HCT116 (cell line): ENCODE data around the gene EIF4A3. TPM values are rescaled to one million over a fixed set of nuclear protein-coding genes. Genes with fewer than 3 reads are reported as not detected.
A peak's percentile ranks its signal among the peaks of the same experiment; 100 is the strongest.

Experiments
- ATAC-seq: fragments of 200-7000 bp; cut with Tn5 transposase; 2 replicates; pipeline ENCODE4 v1.9.1; 2020; ENCODE audit warnings: mild to moderate bottlenecking, moderate library complexity
- BruUV-seq: library from RNA; stranded (reverse); fragments of 400-500 nt; replicated peaks from 2 replicates; lab custom pipeline; 2021; lab: Mats Ljungman, UMichigan
- CTCF ChIA-PET: fragments of 300-600 bp; sonication (Branson Sonifier 250); formaldehyde crosslinking; loops from one replicate; lab custom pipeline; 2021; ENCODE audit warnings: antibody characterized with exemption; lab: Charles Lee
- POLR2A ChIA-PET: fragments of 300-600, 350-600 bp; sonication (Branson Sonifier 250); formaldehyde crosslinking; loops from one replicate; lab custom pipeline; 2021; ENCODE audit warnings: antibody characterized with exemption; lab: Charles Lee
- RAD21 ChIA-PET, 2 experiments: fragments of 300-600 bp; sonication (Branson Sonifier 250); formaldehyde crosslinking; loops; one replicate each; lab custom pipeline; 2023; ENCODE audit warnings: low total read pairs in 2 of 2; ENCODE audit not compliant: uncharacterized antibody in 2 of 2, unreplicated experiment in 2 of 2, low non-redundant PET in 1 of 2; lab: Charles Lee
- DNase-seq: peaks from one replicate; pipeline ENCODE4 v3.0.0-alpha.2; 2010; ENCODE audit warnings: low read depth, low spot score
- H2AFZ ChIP-seq: fragments of 200-600 bp; shearing (Covaris generic), sonication (generic); 2 replicates; pipeline ENCODE4 v1.6.1; 2017; ENCODE audit warnings: low read depth, mixed run types, mixed read lengths, antibody characterized with exemption, low read length; ENCODE audit not compliant: poor library complexity, severe bottlenecking
- H3K27ac ChIP-seq: 2 replicates; pipeline ENCODE4 v1.5.1; 2012; ENCODE audit warnings: low read depth, low read length
- H3K27me3 ChIP-seq: fragments of 200-600 bp; sonication (generic); 2 replicates; pipeline ENCODE4 v1.6.1; 2016; ENCODE audit warnings: mixed run types, low read length, mixed read lengths; ENCODE audit not compliant: insufficient read depth
- H3K36me3 ChIP-seq, 2 experiments: fragments of 200-500 bp in 1 of 2; fragments of 200-600 bp in 1 of 2; sonication (Bioruptor generic) in 1 of 2; sonication (generic) in 1 of 2; 2 replicates each; pipeline versions ENCODE4 v1.5.1 to v1.6.1; 2014 to 2016; ENCODE audit warnings: low read length in 2 of 2, inconsistent platforms in 1 of 2, mixed read lengths in 1 of 2, mixed run types in 1 of 2; ENCODE audit not compliant: insufficient read depth in 2 of 2, control insufficient read depth in 1 of 2
- H3K4me1 ChIP-seq, 2 experiments: fragments of 200-600 bp in 1 of 2; sonication (generic) in 1 of 2; 2 replicates each; pipeline versions ENCODE4 v1.5.1 to v1.6.1; 2012 to 2017; ENCODE audit warnings: low read length in 2 of 2, inconsistent platforms in 1 of 2, mild to moderate bottlenecking in 1 of 2, mixed read lengths in 1 of 2, mixed run types in 1 of 2, moderate library complexity in 1 of 2; ENCODE audit not compliant: insufficient read depth in 2 of 2, control insufficient read depth in 1 of 2
- H3K4me2 ChIP-seq: fragments of 200-600 bp; sonication (generic); 2 replicates; pipeline ENCODE4 v1.6.1; 2017; ENCODE audit warnings: mixed run types, low read length, mixed read lengths
- H3K4me3 ChIP-seq, 2 experiments: fragments of 200-600 bp in 1 of 2; sonication (generic) in 1 of 2; replicated peaks in 1 of 2; 2 replicates each; pipeline ENCODE4 v1.5.1; 2011 to 2016; ENCODE audit warnings: low read length in 2 of 2, control low read depth in 1 of 2, low read depth in 1 of 2, mild to moderate bottlenecking in 1 of 2, mixed read lengths in 1 of 2, mixed run types in 1 of 2
- H3K79me2 ChIP-seq: fragments of 200-600 bp; sonication (generic); 2 replicates; pipeline ENCODE4 v1.6.1; 2017; ENCODE audit warnings: mild to moderate bottlenecking, mixed run types, low read length, moderate library complexity, mixed read lengths; ENCODE audit not compliant: insufficient read depth
- H3K9ac ChIP-seq: fragments of 200-600 bp; sonication (generic); 2 replicates; pipeline ENCODE4 v1.6.1; 2016; ENCODE audit warnings: low read length, mixed read lengths
- H3K9me2 ChIP-seq: fragments of 200-600 bp; sonication (generic), shearing (Covaris generic); 2 replicates; pipeline ENCODE4 v1.6.1; 2017; ENCODE audit warnings: mixed run types, mild to moderate bottlenecking, moderate library complexity; ENCODE audit not compliant: insufficient read depth
- H3K9me3 ChIP-seq, 2 experiments: fragments of 200-500 bp in 1 of 2; fragments of 200-600 bp in 1 of 2; sonication (Bioruptor generic) in 1 of 2; sonication (generic) in 1 of 2; 2 replicates each; pipeline ENCODE4 v1.6.1; 2014 to 2017; ENCODE audit warnings: low read length in 2 of 2, mixed read lengths in 2 of 2, inconsistent platforms in 1 of 2, low read depth in 1 of 2, mild to moderate bottlenecking in 1 of 2, mixed run types in 1 of 2, moderate library complexity in 1 of 2; ENCODE audit not compliant: control insufficient read depth in 1 of 2, insufficient read depth in 1 of 2
- H4K20me1 ChIP-seq: fragments of 200-600 bp; sonication (generic), shearing (Covaris generic); 2 replicates; pipeline ENCODE4 v1.6.1; 2017; ENCODE audit warnings: mixed run types, mild to moderate bottlenecking, moderate library complexity; ENCODE audit not compliant: insufficient read depth
- ELF1 ChIP-seq: IDR thresholded peaks from 2 replicates; pipeline ENCODE4 v1.6.1; 2012; ENCODE audit warnings: low read depth, borderline replicate concordance
- MAX ChIP-seq: IDR thresholded peaks from 2 replicates; pipeline ENCODE4 v1.6.1; 2012
- POLR2A ChIP-seq: IDR thresholded peaks from 2 replicates; pipeline ENCODE4 v1.7.0; 2011; ENCODE audit warnings: borderline replicate concordance; ENCODE audit not compliant: insufficient read depth, insufficient read length; ENCODE audit errors: extremely low read depth
- POLR2AphosphoS5 ChIP-seq: IDR thresholded peaks from 2 replicates; pipeline ENCODE4 v1.6.1; 2011; ENCODE audit warnings: mild to moderate bottlenecking, low read depth, low read length, moderate library complexity
- SIN3A ChIP-seq: IDR thresholded peaks from 2 replicates; pipeline ENCODE4 v1.6.1; 2012; ENCODE audit warnings: low read depth
- SRF ChIP-seq: IDR thresholded peaks from 2 replicates; pipeline ENCODE4 v1.6.1; 2012; ENCODE audit warnings: low read depth
- ZNF274 ChIP-seq: fragments of 200-500 bp; sonication (Bioruptor generic); IDR thresholded peaks from 2 replicates; pipeline ENCODE4 v1.6.1; 2014; ENCODE audit warnings: mild to moderate bottlenecking, low read depth, low read length, inconsistent platforms
- intact Hi-C: fragments of 100-400 bp; cut with micrococcal nuclease; formaldehyde crosslinking; loops from 2 replicates; pipeline ENCODE4 v1.10.0; 2022
- total RNA-seq: library from RNA; stranded (reverse); gene quantifications from one replicate; pipeline ENCODE4 v1.2.1, GENCODE V29; 2021; ENCODE audit not compliant: unreplicated experiment

The EIF4A3 gene
- total RNA-seq, 1 experiment from 2014 or later = 248 TPM

GRCh38 chr17:80147035-80147822 is at the start of gene EIF4A3 (continued):
- peak; percentile 87 for TF ChIP-seq POLR2AphosphoS5
- no peak for TF ChIP-seq ELF1
- TF ChIP-seq POLR2A = peak; percentile 97
- TF ChIP-seq SIN3A = peak; percentile 95
- TF ChIP-seq MAX = peak; percentile 94
- TF ChIP-seq ZNF274 = no peak

GRCh38 chr17:80196652-80197051 is 49.7 kb upstream of the EIF4A3 start:
- Histone ChIP-seq H3K27me3 (no peaks in the 10 kb centered on the region; the same call in 1 of the 2 replicates), H3K4me2 (no peak overlapping the region), H2AFZ (no peak overlapping the region), H3K9ac (no peak overlapping the region), H3K4me1 (no peaks in the 10 kb centered on the region), H3K36me3 (no peaks in the 10 kb centered on the region), H3K27ac (no peak overlapping the region), H3K4me3 (no peak overlapping the region), H3K79me2 (no peaks in the 10 kb centered on the region), H4K20me1 (no peaks in the 10 kb centered on the region), H3K9me3 (no peaks in the 10 kb centered on the region; a peak in 1 of 4 replicates), H3K9me2 (no peaks in the 10 kb centered on the region)
- CTCF ChIA-PET = no interaction called here
- no peak for ATAC-seq
- intact Hi-C loops = loop anchor here (1.0 kb wide), 2 partner anchors 57 to 168 kb away; no protein-coding TSS in a partner anchor
- no peak for TF ChIP-seq SRF
- BruUV-seq = no TSS peak
- RAD21 ChIA-PET = no interaction called here
- no peak for DNase-seq
- POLR2A ChIA-PET = no interaction called here
